Fibroblast of lung (primary cell): ENCODE results near the gene UBTD1. TPM values are rescaled to one million over a fixed set of nuclear protein-coding genes. Genes with fewer than 3 reads are reported as not detected.

Experiments used
- DNase-seq, 2 donors: peaks; one replicate each; pipeline versions ENCODE4 v3.0.0 to v3.0.0-alpha.2; 2010; ENCODE audit warnings: low read depth in 2 of 2
- H2AFZ ChIP-seq: 2 replicates; pipeline ENCODE4 v1.5.1; 2012; ENCODE audit warnings: low read length, control low read depth, inconsistent platforms
- H3K27ac ChIP-seq: 2 replicates; pipeline ENCODE4 v1.5.1; 2011; ENCODE audit warnings: low read length, control low read depth; ENCODE audit not compliant: insufficient read depth
- H3K27me3 ChIP-seq: 2 replicates; pipeline ENCODE4 v1.5.1; 2011; ENCODE audit warnings: mild to moderate bottlenecking, low read length; ENCODE audit not compliant: control insufficient read depth, insufficient read depth
- H3K36me3 ChIP-seq: 2 replicates; pipeline ENCODE4 v1.5.1; 2011; ENCODE audit warnings: low read length; ENCODE audit not compliant: control insufficient read depth, insufficient read depth
- H3K4me1 ChIP-seq: 2 replicates; pipeline ENCODE4 v1.5.1; 2011; ENCODE audit warnings: low read length; ENCODE audit not compliant: control insufficient read depth, insufficient read depth; ENCODE audit errors: extremely low read depth
- H3K4me2 ChIP-seq: 2 replicates; pipeline ENCODE4 v1.5.1; 2011; ENCODE audit warnings: low read length, control low read depth; ENCODE audit not compliant: insufficient read depth; ENCODE audit errors: extremely low read depth
- H3K4me3 ChIP-seq, 4 experiments: fragments of 200-600 bp in 1 of 4; sonication (generic) in 1 of 4; replicated peaks in 1 of 4; 2 replicates each; pipeline ENCODE4 v1.5.1; 2011 to 2016; ENCODE audit warnings: low read length in 4 of 4, low read depth in 3 of 4, mild to moderate bottlenecking in 3 of 4, control low read depth in 2 of 4, inconsistent platforms in 1 of 4, mixed read lengths in 1 of 4; ENCODE audit not compliant: insufficient read depth in 1 of 4; ENCODE audit errors: control extremely low read depth in 1 of 4
- H3K79me2 ChIP-seq: 2 replicates; pipeline ENCODE4 v1.5.1; 2012; ENCODE audit warnings: mild to moderate bottlenecking, low read length, inconsistent platforms; ENCODE audit not compliant: control insufficient read depth, insufficient read depth
- H3K9ac ChIP-seq: 2 replicates; pipeline ENCODE4 v1.5.1; 2011; ENCODE audit warnings: mild to moderate bottlenecking, low read length, control low read depth; ENCODE audit not compliant: insufficient read depth
- H3K9me3 ChIP-seq: 2 replicates; pipeline ENCODE4 v1.5.1; 2012; ENCODE audit warnings: low read depth, low read length; ENCODE audit not compliant: control insufficient read depth, insufficient read depth
- H4K20me1 ChIP-seq: 2 replicates; pipeline ENCODE4 v1.5.1; 2011; ENCODE audit warnings: low read length; ENCODE audit not compliant: control insufficient read depth, insufficient read depth; ENCODE audit errors: extremely low read depth
- EZH2 ChIP-seq: IDR thresholded peaks from 2 replicates; pipeline ENCODE4 v1.5.1; 2012; ENCODE audit warnings: low read length, control low read depth, mild to moderate bottlenecking; ENCODE audit errors: missing control alignments
- polyA plus RNA-seq, 2 donors: library from polyadenylated mRNA; depleted of rRNA in 1 of 2; stranded (reverse) in 1 of 2; unstranded in 1 of 2; fragments of >200 nt; gene quantifications; 2 replicates each; pipeline ENCODE4 v1.2.1, GENCODE V29; 2011 to 2012; ENCODE audit warnings: missing spikeins in 1 of 2
- total RNA-seq: library from RNA; depleted of rRNA; stranded (reverse); fragments of >200 nt; gene quantifications from 2 replicates; pipeline ENCODE4 v1.2.1, GENCODE V29; 2014
- TF ChIP-seq, protein P1 (sequence below), 2 donors: IDR thresholded peaks in 1 of 2; conservative IDR thresholded peaks in 1 of 2; 1 replicate in 1 of 2; 2 replicates in 1 of 2; pipeline ENCODE4 v1.5.1; 2011 to 2012; ENCODE audit warnings: low read length in 2 of 2, control low read depth in 1 of 2, inconsistent platforms in 1 of 2, low read depth in 1 of 2, mild to moderate bottlenecking in 1 of 2

Gene UBTD1
- total and polyA plus RNA-seq, 2 donors (not counting 1 experiment from before 2014, with no cell fraction given), result 10.7 to 22.0 TPM

DNA sequence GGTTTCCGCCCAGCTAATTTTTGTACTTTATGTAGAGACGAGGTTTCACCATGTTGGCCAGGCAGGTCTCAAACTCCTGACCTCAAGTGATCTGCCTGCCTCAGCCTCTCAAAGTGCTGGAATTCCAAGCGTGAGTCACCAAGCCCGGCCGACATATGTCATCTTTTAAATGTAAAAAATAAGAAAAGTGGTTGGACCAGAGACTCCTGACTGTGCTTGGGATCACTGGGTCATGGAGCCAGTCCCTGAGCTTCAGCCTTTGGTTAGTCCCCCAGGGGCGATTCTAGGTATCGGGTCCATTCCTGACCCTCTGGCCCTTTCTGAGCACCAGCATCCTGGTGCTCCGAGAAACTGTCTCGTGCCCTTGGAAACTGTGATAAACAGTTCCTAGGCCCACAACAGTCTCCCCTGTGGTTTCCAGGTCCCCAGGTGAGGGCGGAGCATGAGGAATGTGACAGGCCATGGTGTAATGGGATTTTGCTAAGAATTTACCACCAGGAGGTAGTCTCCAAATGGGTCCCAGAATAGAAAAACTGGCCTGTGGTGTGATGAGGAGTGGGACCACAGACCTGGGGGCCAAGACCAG, 32.8 kb downstream of the UBTD1 start:
- peak; percentile 37 to 64 for DNase-seq
- Histone ChIP-seq H3K79me2 (no peaks in the 10 kb centered on the region), H3K27ac (peak overlapping the region; percentile 61), H3K4me1 (peaks cover 14% of the 10 kb centered on the region), H3K9me3 (no peaks in the 10 kb centered on the region), H3K27me3 (no peaks in the 10 kb centered on the region), H3K9ac (no peak overlapping the region), H3K36me3 (no peaks in the 10 kb centered on the region), H3K4me3 (no peak overlapping the region), H3K4me2 (no peak overlapping the region), H2AFZ (no peak overlapping the region), H4K20me1 (no peaks in the 10 kb centered on the region)
- TF ChIP-seq EZH2, result no peak
- TF ChIP-seq, protein P1, sequence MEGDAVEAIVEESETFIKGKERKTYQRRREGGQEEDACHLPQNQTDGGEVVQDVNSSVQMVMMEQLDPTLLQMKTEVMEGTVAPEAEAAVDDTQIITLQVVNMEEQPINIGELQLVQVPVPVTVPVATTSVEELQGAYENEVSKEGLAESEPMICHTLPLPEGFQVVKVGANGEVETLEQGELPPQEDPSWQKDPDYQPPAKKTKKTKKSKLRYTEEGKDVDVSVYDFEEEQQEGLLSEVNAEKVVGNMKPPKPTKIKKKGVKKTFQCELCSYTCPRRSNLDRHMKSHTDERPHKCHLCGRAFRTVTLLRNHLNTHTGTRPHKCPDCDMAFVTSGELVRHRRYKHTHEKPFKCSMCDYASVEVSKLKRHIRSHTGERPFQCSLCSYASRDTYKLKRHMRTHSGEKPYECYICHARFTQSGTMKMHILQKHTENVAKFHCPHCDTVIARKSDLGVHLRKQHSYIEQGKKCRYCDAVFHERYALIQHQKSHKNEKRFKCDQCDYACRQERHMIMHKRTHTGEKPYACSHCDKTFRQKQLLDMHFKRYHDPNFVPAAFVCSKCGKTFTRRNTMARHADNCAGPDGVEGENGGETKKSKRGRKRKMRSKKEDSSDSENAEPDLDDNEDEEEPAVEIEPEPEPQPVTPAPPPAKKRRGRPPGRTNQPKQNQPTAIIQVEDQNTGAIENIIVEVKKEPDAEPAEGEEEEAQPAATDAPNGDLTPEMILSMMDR (conservative IDR thresholded peaks at IDR 0.05 in 1 of 2, IDR thresholded peaks at IDR 0.05 in 1 of 2; ENCODE audit: low read depth in 1 of 2, low read length in 2 of 2), result no peak

DNA sequence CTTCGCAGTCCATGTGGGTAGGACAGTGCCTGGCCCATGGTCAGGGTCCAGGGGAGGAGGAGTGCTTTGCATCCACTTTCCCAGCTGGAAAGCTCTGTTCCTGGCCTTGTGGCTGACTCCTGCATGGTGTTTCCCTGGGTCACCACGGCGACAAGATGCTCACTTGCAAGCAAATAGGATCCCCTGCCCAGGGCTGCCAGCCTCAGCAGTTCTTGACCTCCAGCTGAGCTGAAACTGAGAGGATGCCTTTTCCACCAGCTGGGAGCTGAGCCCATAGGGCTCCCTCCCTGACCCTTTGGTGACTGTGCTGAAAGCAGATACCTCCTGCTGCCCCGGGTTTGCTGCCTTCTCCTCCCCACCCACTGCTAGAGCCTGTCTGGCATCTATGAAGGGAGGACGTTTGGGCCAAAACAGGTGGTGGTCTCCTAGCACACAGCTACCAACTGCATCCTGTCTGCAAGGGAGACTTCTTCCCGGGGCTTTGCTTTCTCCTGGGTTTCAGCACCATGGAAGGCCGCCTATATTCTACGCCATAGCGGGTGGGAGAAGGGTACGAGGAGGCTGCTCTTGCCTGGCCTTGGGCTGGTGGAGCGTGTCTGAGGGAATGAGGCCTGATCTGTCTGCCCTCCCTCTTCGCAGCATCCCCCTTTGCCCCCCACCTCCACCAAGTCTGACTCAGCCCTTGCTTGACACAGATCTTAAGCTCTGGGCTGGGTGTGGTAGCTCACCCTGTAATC, 34.4 kb downstream of the UBTD1 start:
- H3K27me3 ChIP-seq, result no peaks in the 10 kb centered on the region
- H3K27ac ChIP-seq, result peak overlapping the region; percentile 54
- H2AFZ ChIP-seq, result no peak overlapping the region
- H3K9me3 ChIP-seq, result no peaks in the 10 kb centered on the region
- peak overlapping the region; percentile 5 for H3K4me2 ChIP-seq
- DNase-seq, result peak; percentile 53 to 81
- no peaks in the 10 kb centered on the region for H3K79me2 ChIP-seq
- H3K4me3 ChIP-seq, result no peak overlapping the region
- no peaks in the 10 kb centered on the region for H4K20me1 ChIP-seq
- peaks cover 14% of the 10 kb centered on the region for H3K4me1 ChIP-seq
- H3K9ac ChIP-seq, result no peak overlapping the region
- TF ChIP-seq, protein P1 (conservative IDR thresholded peaks at IDR 0.05 in 1 of 2, IDR thresholded peaks at IDR 0.05 in 1 of 2; ENCODE audit: low read depth in 1 of 2, low read length in 2 of 2), result no peak
- no peak for TF ChIP-seq EZH2
- no peaks in the 10 kb centered on the region for H3K36me3 ChIP-seq

DNA sequence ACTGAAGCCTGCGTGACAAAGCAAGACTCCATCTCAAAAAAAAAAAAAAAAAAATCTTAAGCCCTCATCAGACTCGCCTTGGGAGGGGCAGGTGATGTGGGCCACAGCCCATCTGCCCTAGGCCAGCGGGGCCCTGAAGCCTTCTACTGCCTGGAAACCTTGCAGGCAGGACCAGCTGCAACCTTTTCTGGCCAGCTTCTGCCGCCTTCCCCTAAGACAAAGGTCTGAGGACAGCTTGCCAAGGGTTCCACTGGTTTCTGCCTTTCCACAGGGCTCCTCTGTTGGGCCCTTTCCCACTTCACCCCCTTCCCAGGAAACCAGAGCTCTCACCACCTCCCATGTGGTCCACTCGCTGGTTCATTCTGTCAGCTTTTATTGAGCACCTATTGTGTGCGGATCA, 35.2 kb downstream of the UBTD1 start:
- no peak overlapping the region for H2AFZ ChIP-seq
- no peak overlapping the region for H3K4me3 ChIP-seq
- H3K9ac ChIP-seq, result no peak overlapping the region
- TF ChIP-seq EZH2, result no peak
- TF ChIP-seq, protein P1 (conservative IDR thresholded peaks at IDR 0.05 in 1 of 2, IDR thresholded peaks at IDR 0.05 in 1 of 2; ENCODE audit: low read depth in 1 of 2, low read length in 2 of 2), result no peak
- H3K4me2 ChIP-seq, result no peak overlapping the region
- no peak for DNase-seq
- H3K27me3 ChIP-seq, result no peaks in the 10 kb centered on the region
- no peaks in the 10 kb centered on the region for H3K9me3 ChIP-seq
- H3K36me3 ChIP-seq, result no peaks in the 10 kb centered on the region
- no peak overlapping the region for H3K27ac ChIP-seq
- H3K4me1 ChIP-seq, result peaks cover 19% of the 10 kb centered on the region
- no peaks in the 10 kb centered on the region for H3K79me2 ChIP-seq
- H4K20me1 ChIP-seq, result no peaks in the 10 kb centered on the region
